Spleen (tissue), 7 donors: Measurements from ENCODE around the gene GID8.

Experiments
- CTCF ChIP-seq, 11 experiments: fragments of 200-600 bp in 7 of 11; fragments of 450-650 bp in 4 of 11; sonication (generic) in 4 of 11; IDR thresholded peaks in 8 of 11; conservative IDR thresholded peaks in 3 of 11; 1 replicate in 7 of 11; 2 replicates in 4 of 11; pipeline versions ENCODE4 v1.4.0 to v1.8.0; 2016 to 2021; ENCODE audit warnings: antibody characterized with exemption in 11 of 11, inconsistent platforms in 4 of 11, mild to moderate bottlenecking in 1 of 11
- POLR2A ChIP-seq, 3 donors: fragments of 450-650 bp; IDR thresholded peaks; one replicate each; pipeline ENCODE4 v1.5.1; 2017; ENCODE audit warnings: antibody characterized with exemption in 3 of 3, mild to moderate bottlenecking in 1 of 3
- POLR2AphosphoS5 ChIP-seq, 3 donors: sonication (generic); formaldehyde crosslinking; IDR thresholded peaks; one replicate each; pipeline ENCODE4 v1.5.1; 2017; ENCODE audit warnings: antibody characterized with exemption in 3 of 3
- donor health status: DM: no; HTN: no; CAD: no; lungs with moderate emphysema.
- donor health status: DM: no; HTN: no; CAD: no.
- donor health status: DM: no; HTN: no; CAD: no.

DNA sequence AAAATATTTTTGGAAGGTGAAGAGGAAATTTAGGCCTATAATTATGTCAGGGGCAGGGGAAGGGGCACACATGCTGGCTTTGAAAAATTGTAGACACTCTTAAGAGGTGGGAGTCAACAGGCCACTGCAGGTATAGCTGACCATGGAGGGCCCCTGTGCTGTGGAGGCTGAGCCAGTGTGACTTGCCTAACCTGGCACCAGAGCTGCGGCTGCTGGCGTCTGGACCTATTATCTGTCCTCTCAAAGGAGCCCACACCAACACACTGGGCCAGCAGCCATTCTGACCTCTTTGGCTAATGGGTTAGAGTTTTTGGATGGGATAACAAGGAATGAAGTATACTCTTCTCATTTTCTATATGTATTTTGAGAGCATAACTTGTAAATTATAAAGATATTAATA, 4.5 kb downstream of the GID8 start:
- TF ChIP-seq CTCF (IDR thresholded peaks at IDR 0.05 in 8 of 11, conservative IDR thresholded peaks at IDR 0.05 in 3 of 11) (no peak), POLR2A (IDR thresholded peaks at IDR 0.05) (no peak), POLR2AphosphoS5 (IDR thresholded peaks at IDR 0.05) (no peak)
